ENCODE results near the gene PLIN1.

PLIN1 gene

DNA sequence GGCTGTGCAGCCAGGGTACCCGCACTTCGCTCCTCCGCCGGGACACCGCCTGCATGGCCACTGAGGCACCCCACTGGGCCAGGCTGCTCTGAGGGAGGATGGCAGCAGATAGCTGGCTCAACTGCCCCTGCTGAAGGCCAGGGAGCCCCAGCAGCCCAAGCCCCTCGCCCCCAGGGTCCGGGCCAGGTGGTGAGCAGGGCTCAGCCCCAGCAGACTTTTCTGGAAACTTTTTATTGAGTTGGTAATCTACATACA is 11.5 kb downstream of the PLIN1 start:
- H3K4me3 ChIP-seq (ENCODE audit: low read depth, low read length) = no peak overlapping the region
- TF ChIP-seq, protein P1, sequence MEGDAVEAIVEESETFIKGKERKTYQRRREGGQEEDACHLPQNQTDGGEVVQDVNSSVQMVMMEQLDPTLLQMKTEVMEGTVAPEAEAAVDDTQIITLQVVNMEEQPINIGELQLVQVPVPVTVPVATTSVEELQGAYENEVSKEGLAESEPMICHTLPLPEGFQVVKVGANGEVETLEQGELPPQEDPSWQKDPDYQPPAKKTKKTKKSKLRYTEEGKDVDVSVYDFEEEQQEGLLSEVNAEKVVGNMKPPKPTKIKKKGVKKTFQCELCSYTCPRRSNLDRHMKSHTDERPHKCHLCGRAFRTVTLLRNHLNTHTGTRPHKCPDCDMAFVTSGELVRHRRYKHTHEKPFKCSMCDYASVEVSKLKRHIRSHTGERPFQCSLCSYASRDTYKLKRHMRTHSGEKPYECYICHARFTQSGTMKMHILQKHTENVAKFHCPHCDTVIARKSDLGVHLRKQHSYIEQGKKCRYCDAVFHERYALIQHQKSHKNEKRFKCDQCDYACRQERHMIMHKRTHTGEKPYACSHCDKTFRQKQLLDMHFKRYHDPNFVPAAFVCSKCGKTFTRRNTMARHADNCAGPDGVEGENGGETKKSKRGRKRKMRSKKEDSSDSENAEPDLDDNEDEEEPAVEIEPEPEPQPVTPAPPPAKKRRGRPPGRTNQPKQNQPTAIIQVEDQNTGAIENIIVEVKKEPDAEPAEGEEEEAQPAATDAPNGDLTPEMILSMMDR (IDR thresholded peaks at IDR 0.05; ENCODE audit: control insufficient read depth, extremely low read depth, insufficient read depth) = no peak
- DNase-seq (ENCODE audit: low read depth) = no peak

DNA sequence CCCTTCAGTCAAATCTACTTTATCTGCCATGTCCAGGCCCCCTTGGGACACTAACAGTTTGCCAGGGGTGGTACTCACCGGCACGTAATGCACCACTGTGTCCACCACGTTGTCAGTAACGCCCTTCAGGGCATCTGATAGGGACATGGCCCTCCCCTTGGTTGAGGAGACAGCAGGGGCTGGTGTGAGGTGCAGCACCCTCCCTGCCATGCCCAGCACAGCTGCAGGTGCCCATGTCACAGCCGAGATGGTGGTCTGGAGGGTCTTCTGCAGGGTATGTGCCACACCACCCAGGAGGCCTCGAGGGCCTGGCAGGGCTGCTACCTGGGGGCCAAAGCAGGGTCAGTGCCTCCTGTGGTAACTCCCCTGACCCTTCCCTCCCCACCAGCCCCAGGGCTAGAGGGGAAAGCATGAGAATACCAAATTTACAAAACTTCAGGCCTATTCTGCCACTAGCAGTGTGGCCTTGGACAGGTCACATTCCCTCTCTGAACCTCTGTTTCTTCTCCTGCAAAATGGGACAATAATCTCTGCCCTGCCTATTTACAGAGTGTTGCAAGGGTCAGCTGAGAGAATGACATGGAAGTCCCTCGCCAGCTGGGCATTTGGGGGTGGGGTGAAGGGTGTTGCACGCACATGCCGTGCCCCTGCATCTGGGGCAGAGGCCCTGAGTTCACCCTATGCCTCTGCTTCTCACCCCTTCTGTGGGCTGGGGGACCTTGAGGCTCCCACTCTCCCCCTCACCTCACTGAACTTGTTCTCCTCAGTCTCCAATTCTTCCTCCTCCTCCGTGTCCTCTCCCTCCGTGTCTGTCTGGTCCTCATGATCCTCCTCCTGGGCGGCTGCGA is 12.1 kb downstream of the PLIN1 start:
- no peak for DNase-seq (ENCODE audit: low read depth)
- H3K4me3 ChIP-seq (ENCODE audit: low read depth, low read length) = no peak overlapping the region
- TF ChIP-seq, protein P1 (IDR thresholded peaks at IDR 0.05; ENCODE audit: control insufficient read depth, extremely low read depth, insufficient read depth) = no peak

DNA sequence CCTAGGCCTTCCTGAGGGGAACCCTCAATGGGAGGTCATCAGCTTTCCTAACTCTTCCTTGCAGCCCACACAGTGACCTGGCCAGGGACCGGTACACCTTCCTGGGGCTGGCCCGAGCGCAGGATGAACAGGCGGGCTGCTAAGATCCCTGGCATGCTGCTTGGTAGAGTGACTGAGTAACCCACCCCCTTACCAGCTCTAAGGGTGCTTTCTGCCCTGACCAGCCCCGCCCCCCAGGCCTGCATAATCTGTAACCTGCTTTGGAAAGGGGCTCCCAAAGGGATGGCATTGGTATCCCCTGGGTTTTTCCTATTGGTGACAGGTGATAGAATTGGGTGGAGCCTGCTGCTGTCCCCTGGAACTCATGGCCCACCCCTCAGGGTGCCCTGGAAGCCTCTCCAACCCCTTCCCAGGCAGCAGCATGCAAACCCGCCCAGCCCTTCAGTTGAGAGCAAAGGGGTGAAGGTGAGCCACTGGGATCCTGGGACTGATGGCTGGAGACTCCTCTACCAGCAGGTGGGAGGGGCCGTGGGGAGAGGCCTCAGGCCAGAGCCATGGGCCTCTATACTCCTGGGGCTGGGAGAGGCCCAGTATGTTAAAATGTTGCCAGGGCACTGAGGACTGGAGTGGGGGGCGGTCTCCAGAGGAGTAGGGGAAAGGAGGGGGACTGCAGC is 12.8 kb downstream of the PLIN1 start:
- H3K4me3 ChIP-seq (ENCODE audit: low read depth, low read length) = no peak overlapping the region
- TF ChIP-seq, protein P1 (IDR thresholded peaks at IDR 0.05; ENCODE audit: control insufficient read depth, extremely low read depth, insufficient read depth) = no peak
- DNase-seq (ENCODE audit: low read depth) = no peak

DNA sequence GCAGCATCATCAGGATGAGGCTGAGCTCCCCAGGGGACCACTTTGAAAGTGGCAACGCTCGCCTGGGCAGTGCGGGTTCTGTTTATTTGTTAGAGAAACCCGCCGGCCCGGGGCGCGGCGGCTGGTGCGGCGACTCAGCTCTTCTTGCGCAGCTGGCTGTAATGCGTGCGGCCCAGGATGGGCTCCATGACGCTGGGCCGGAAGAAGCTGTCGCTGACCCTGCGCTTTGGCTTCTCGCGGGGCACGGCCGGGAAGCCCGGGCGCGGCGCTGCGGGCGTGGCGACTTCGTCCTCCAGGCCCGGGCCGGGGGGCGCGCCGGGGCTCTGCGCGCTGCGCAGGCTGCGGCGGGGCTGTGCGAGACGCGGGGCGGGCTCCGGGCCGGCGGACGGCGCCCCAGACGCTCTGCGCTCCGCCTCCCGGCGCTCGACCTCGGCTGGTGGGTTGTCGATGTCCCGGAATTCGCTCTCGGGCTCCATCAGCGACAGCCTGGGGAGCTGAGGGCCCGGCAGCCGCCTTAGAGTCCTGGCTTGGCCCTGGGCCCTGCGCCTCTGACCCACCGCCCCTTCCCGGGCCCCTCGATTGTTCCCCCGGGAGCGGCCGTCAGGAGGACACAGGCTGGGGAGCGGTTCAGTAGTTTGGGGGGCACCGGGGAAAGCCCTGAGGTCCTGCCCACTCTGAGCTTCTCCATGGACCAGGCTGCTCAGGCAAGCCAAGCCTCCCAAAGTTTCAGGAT is 13.6 kb downstream of the PLIN1 start:
- TF ChIP-seq, protein P1 (IDR thresholded peaks at IDR 0.05; ENCODE audit: control insufficient read depth, extremely low read depth, insufficient read depth) = no peak
- no peak for DNase-seq (ENCODE audit: low read depth)
- no peak overlapping the region for H3K4me3 ChIP-seq (ENCODE audit: low read depth, low read length)

DNA sequence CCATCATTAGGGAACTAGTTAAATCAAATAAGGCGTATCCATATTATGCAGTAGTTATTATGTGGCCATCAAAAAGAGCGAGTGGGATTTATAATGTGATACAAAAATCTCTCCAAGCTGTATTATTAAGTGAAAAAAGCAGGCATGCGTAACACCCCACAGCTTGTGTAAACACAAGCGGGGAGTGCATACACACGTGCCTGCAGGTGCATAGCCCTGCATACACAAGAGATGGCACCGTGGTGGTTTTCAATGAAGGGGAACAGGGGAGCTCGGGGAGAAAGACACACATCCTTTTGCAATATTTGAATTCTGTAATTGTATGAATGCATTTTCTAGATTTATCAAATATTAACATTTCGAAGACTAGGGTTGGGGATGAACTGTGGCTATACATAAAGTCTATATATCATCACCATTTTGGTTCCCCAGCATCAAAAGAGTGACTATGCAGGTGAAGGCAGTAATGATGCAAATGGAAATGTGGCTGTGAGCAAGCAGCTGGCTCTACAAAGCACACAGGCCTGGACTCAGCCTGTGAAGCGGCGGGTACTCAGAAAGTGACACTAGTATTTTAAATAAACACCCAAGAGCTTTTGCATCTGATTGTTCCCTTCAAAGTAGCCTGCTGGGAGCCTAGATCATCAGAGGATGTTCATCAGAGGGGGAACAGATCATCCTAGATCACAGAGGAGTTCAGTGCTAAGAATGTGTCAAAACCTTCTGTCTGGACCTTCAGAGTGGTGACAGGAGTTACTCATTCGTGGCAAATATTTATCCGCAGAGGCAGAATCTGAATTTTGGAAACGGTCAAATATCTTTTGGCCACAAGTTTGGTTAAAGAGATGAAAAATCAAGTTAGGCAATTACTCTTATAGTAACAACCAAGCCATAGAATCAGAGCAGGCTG is 14.5 kb downstream of the PLIN1 start:
- DNase-seq (ENCODE audit: low read depth) = no peak
- TF ChIP-seq, protein P1 (IDR thresholded peaks at IDR 0.05; ENCODE audit: control insufficient read depth, extremely low read depth, insufficient read depth) = no peak
- no peak overlapping the region for H3K4me3 ChIP-seq (ENCODE audit: low read depth, low read length)

DNA sequence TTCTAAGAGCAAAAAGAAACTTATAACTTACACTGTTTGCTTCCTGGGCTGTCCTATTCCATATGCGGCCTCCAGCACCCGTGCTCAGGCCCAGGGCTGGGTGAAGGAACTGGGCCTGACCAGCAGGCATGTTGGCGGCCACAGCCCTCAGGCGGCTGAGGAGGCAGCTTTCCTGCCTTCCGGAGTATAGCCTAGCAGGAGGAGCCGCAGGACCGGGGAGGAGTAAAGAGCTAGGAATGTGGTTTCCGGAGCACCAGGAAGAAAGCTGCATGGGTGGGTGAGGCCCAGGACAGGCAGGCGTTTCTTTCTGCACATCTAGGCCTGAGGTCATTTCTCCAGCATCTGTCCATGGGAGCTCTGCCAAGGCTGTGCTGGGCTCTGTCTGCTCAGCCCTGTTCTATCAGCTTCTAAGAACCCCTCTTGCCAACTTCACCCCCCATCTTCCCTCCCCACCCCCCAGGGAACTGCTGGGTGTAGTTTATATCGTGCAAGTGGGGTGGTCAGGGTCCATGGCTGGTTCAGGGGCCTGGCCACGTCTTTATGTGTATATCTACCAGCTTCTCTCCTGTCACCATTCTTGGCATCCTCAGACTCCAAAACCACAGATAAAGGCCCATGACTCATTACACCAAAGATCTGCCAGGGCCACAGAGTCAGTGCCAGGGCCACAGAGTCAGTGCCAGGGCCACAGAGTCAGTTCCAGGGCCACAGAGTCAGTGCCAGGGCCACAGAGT is 16.1 kb downstream of the PLIN1 start:
- TF ChIP-seq, protein P1 (IDR thresholded peaks at IDR 0.05; ENCODE audit: control insufficient read depth, extremely low read depth, insufficient read depth) = no peak
- DNase-seq (ENCODE audit: low read depth) = no peak
- no peak overlapping the region for H3K4me3 ChIP-seq (ENCODE audit: low read depth, low read length)
